Fibroblast of lung (primary cell): Measurements from ENCODE around the gene PC. TPM values are rescaled to one million over a fixed set of nuclear protein-coding genes. Genes with fewer than 3 reads are reported as not detected.

Experiments used
- DNase-seq, 2 donors: peaks; one replicate each; pipeline versions ENCODE4 v3.0.0 to v3.0.0-alpha.2; 2010; ENCODE audit warnings: low read depth in 2 of 2
- H2AFZ ChIP-seq: 2 replicates; pipeline ENCODE4 v1.5.1; 2012; ENCODE audit warnings: low read length, control low read depth, inconsistent platforms
- H3K27ac ChIP-seq: 2 replicates; pipeline ENCODE4 v1.5.1; 2011; ENCODE audit warnings: low read length, control low read depth; ENCODE audit not compliant: insufficient read depth
- H3K27me3 ChIP-seq: 2 replicates; pipeline ENCODE4 v1.5.1; 2011; ENCODE audit warnings: mild to moderate bottlenecking, low read length; ENCODE audit not compliant: control insufficient read depth, insufficient read depth
- H3K36me3 ChIP-seq: 2 replicates; pipeline ENCODE4 v1.5.1; 2011; ENCODE audit warnings: low read length; ENCODE audit not compliant: control insufficient read depth, insufficient read depth
- H3K4me1 ChIP-seq: 2 replicates; pipeline ENCODE4 v1.5.1; 2011; ENCODE audit warnings: low read length; ENCODE audit not compliant: control insufficient read depth, insufficient read depth; ENCODE audit errors: extremely low read depth
- H3K4me2 ChIP-seq: 2 replicates; pipeline ENCODE4 v1.5.1; 2011; ENCODE audit warnings: low read length, control low read depth; ENCODE audit not compliant: insufficient read depth; ENCODE audit errors: extremely low read depth
- H3K4me3 ChIP-seq, 4 experiments: fragments of 200-600 bp in 1 of 4; sonication (generic) in 1 of 4; replicated peaks in 1 of 4; 2 replicates each; pipeline ENCODE4 v1.5.1; 2011 to 2016; ENCODE audit warnings: low read length in 4 of 4, low read depth in 3 of 4, mild to moderate bottlenecking in 3 of 4, control low read depth in 2 of 4, inconsistent platforms in 1 of 4, mixed read lengths in 1 of 4; ENCODE audit not compliant: insufficient read depth in 1 of 4; ENCODE audit errors: control extremely low read depth in 1 of 4
- H3K79me2 ChIP-seq: 2 replicates; pipeline ENCODE4 v1.5.1; 2012; ENCODE audit warnings: mild to moderate bottlenecking, low read length, inconsistent platforms; ENCODE audit not compliant: control insufficient read depth, insufficient read depth
- H3K9ac ChIP-seq: 2 replicates; pipeline ENCODE4 v1.5.1; 2011; ENCODE audit warnings: mild to moderate bottlenecking, low read length, control low read depth; ENCODE audit not compliant: insufficient read depth
- H3K9me3 ChIP-seq: 2 replicates; pipeline ENCODE4 v1.5.1; 2012; ENCODE audit warnings: low read depth, low read length; ENCODE audit not compliant: control insufficient read depth, insufficient read depth
- H4K20me1 ChIP-seq: 2 replicates; pipeline ENCODE4 v1.5.1; 2011; ENCODE audit warnings: low read length; ENCODE audit not compliant: control insufficient read depth, insufficient read depth; ENCODE audit errors: extremely low read depth
- EZH2 ChIP-seq: IDR thresholded peaks from 2 replicates; pipeline ENCODE4 v1.5.1; 2012; ENCODE audit warnings: low read length, control low read depth, mild to moderate bottlenecking; ENCODE audit errors: missing control alignments
- polyA plus RNA-seq, 2 donors: library from polyadenylated mRNA; depleted of rRNA in 1 of 2; stranded (reverse) in 1 of 2; unstranded in 1 of 2; fragments of >200 nt; gene quantifications; 2 replicates each; pipeline ENCODE4 v1.2.1, GENCODE V29; 2011 to 2012; ENCODE audit warnings: missing spikeins in 1 of 2
- total RNA-seq: library from RNA; depleted of rRNA; stranded (reverse); fragments of >200 nt; gene quantifications from 2 replicates; pipeline ENCODE4 v1.2.1, GENCODE V29; 2014
- TF ChIP-seq, protein P1 (sequence below), 2 donors: IDR thresholded peaks in 1 of 2; conservative IDR thresholded peaks in 1 of 2; 1 replicate in 1 of 2; 2 replicates in 1 of 2; pipeline ENCODE4 v1.5.1; 2011 to 2012; ENCODE audit warnings: low read length in 2 of 2, control low read depth in 1 of 2, inconsistent platforms in 1 of 2, low read depth in 1 of 2, mild to moderate bottlenecking in 1 of 2

PC gene
- total and polyA plus RNA-seq, 2 donors (not counting 1 experiment from before 2014, with no cell fraction given), result 5.1 to 22.8 TPM

GRCh38 chr11:66856496-66857233 lies 101.5 kb downstream of the PC start, which contains the start of gene LRFN4:
TSS of gene LRFN4 (plus strand) at chr11:66857064. CDS start at chr11:66857745, 681 bp downstream.
- H3K27ac ChIP-seq, result peak within 1 kb of the TSS; percentile 82
- H3K27me3 ChIP-seq, result no peaks in the 10 kb centered on the region
- H4K20me1 ChIP-seq, result no peaks in the 10 kb centered on the region
- TF ChIP-seq, protein P1, sequence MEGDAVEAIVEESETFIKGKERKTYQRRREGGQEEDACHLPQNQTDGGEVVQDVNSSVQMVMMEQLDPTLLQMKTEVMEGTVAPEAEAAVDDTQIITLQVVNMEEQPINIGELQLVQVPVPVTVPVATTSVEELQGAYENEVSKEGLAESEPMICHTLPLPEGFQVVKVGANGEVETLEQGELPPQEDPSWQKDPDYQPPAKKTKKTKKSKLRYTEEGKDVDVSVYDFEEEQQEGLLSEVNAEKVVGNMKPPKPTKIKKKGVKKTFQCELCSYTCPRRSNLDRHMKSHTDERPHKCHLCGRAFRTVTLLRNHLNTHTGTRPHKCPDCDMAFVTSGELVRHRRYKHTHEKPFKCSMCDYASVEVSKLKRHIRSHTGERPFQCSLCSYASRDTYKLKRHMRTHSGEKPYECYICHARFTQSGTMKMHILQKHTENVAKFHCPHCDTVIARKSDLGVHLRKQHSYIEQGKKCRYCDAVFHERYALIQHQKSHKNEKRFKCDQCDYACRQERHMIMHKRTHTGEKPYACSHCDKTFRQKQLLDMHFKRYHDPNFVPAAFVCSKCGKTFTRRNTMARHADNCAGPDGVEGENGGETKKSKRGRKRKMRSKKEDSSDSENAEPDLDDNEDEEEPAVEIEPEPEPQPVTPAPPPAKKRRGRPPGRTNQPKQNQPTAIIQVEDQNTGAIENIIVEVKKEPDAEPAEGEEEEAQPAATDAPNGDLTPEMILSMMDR (conservative IDR thresholded peaks at IDR 0.05 in 1 of 2, IDR thresholded peaks at IDR 0.05 in 1 of 2; ENCODE audit: low read depth in 1 of 2, low read length in 2 of 2), result no peak
- no peak for TF ChIP-seq EZH2
- H3K9ac ChIP-seq, result peak within 1 kb of the TSS; percentile 65
- peak within 1 kb of the TSS; percentile 95 for H3K4me2 ChIP-seq
- peaks cover 6% of the 10 kb centered on the region for H3K79me2 ChIP-seq
- peaks cover 3% of the 10 kb centered on the region for H3K4me1 ChIP-seq
- H2AFZ ChIP-seq, result peak within 1 kb of the TSS; percentile 72
- DNase-seq, result peak in 1 of 2 donors; percentile 51
- peak within 1 kb of the TSS; percentile 67 to 68 (median 68) for H3K4me3 ChIP-seq
- no peaks in the 10 kb centered on the region for H3K9me3 ChIP-seq
- H3K36me3 ChIP-seq, result peaks cover 10% of the 10 kb centered on the region

DNA sequence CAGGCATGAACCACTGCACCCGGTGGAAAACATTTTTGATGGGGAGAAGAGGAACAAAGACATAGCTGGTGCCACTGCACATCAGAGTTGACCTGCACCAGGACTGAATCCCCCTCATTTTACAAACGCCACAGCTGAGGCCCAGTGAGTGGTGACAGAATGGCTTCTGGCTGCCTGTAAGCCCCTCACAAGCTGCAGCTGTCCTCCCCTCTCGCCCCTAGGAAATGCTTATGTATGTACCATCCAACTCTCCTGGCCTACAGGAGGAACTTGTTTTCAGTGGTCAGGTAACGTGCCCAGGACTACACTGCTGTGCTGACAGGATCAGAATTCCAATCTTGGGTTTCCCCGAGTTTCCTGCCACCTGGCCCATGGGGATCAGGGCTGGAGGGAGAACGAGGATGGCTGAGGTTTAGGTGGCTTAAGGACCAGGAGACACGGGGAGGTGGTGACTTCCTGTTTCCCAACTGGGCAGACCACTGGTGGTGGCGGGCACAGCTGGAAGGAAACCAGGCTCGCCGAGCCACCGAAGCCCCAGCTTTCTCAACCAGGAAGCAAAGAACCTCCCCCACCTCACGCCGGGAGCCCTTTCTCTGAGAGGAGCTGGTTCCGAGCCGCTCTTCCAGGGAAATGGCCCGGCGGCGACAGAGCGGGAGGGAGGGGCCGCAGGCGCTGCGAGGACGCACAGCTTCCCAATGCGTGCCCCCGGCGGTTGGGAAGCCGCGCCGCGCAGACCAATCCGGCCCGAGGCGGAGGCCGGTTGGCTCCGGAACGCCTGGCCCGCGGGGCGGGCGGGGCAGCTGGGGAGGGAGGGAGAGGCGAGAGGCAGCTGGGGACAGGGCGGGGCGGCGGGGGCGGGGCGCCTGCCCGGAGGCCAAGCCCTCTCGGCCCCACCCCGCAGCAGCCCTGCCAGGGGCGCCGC lies 102.3 kb downstream of the PC start:
- H3K27me3 ChIP-seq, result no peaks in the 10 kb centered on the region
- H3K27ac ChIP-seq, result peak overlapping the region; percentile 82
- no peaks in the 10 kb centered on the region for H3K9me3 ChIP-seq
- H3K79me2 ChIP-seq, result peaks cover 6% of the 10 kb centered on the region
- H3K4me2 ChIP-seq, result peak overlapping the region; percentile 95
- H3K4me1 ChIP-seq, result peaks cover 3% of the 10 kb centered on the region
- peak overlapping the region; percentile 71 for H2AFZ ChIP-seq
- H3K36me3 ChIP-seq, result peaks cover 10% of the 10 kb centered on the region
- TF ChIP-seq, protein P1 (conservative IDR thresholded peaks at IDR 0.05 in 1 of 2, IDR thresholded peaks at IDR 0.05 in 1 of 2; ENCODE audit: low read depth in 1 of 2, low read length in 2 of 2), result no peak
- TF ChIP-seq EZH2, result no peak
- peak; percentile 89 for DNase-seq
- no peaks in the 10 kb centered on the region for H4K20me1 ChIP-seq
- H3K9ac ChIP-seq, result peak overlapping the region; percentile 65
- H3K4me3 ChIP-seq, result peak overlapping the region; percentile 67 to 68 (median 68)

GRCh38 chr11:66854729-66855211 lies 103.4 kb downstream of the PC start:
- Histone ChIP-seq H3K27me3 (no peaks in the 10 kb centered on the region), H3K4me1 (peaks cover 3% of the 10 kb centered on the region), H4K20me1 (no peaks in the 10 kb centered on the region), H3K36me3 (peaks cover 10% of the 10 kb centered on the region), H3K79me2 (peaks cover 6% of the 10 kb centered on the region), H3K9ac (no peak overlapping the region), H3K9me3 (no peaks in the 10 kb centered on the region), H3K27ac (no peak overlapping the region), H3K4me2 (no peak overlapping the region), H3K4me3 (no peak overlapping the region), H2AFZ (no peak overlapping the region)
- DNase-seq, result no peak
- no peak for TF ChIP-seq EZH2
- TF ChIP-seq, protein P1 (conservative IDR thresholded peaks at IDR 0.05 in 1 of 2, IDR thresholded peaks at IDR 0.05 in 1 of 2; ENCODE audit: low read depth in 1 of 2, low read length in 2 of 2), result no peak
